Left forelimb (tissue), 1 donor: ENCODE measurements around the gene PGAM2.

Source experiments
- DNase-seq: peaks from one replicate; pipeline ENCODE4 v3.0.0-alpha.2; 2018; ENCODE audit warnings: low spot score

Gene PGAM2

GRCh38 chr7:44082541-44083207 lies 17.3 kb upstream of the PGAM2 start:
- peak; percentile 98 for DNase-seq

- DNase-seq: no peak
Measured at GRCh38 chr7:44081266-44081748, 15.9 kb upstream of the PGAM2 start.

DNA sequence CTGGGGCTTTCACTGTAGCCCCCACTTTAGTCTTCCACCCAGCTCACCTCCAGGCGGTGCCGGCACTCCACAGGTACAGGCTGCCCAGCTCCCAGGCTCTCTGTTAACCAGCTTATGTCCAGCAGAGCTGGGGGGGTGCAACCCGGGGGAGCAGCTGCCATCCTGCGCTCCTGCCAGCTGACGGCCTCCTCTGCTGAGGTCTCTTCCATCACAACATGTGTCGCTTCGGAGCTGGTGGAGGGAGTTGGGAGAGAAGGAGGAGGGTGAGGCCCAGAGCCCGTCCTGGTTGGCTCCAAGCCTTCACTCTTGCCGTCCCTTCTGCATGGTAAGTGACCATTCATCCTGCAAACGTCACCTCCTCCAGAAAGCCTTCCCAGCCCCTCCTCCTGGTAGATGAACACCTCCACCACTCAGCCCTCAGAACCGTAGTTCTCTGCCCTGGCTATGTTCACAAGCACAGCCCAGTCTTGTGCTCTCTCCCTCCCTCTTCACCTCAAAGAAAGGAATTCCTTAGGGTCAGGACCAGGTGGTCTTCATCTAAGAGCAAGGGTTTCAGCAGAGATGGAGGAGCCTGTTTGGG lies 15.4 kb upstream of the PGAM2 start:
- no peak for DNase-seq

DNA sequence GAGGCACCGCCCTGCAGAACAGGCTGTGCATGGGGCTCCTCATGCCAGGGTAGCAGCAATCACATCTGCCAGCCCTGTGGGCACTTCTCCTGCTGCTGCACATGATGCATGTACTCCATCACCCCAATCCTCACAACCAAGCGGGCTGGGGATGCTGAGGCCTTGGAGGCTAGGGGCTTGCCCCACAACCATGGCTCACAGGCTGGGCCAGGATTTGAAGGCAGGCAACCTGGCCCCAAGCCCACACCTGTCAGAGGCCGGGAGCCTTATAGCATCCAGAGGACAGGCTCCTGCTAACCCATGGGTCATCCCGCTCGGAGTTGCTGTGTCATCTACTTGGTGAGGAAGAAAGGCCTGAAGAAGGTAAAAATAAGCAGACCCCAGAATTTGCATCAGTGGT lies 14.8 kb upstream of the PGAM2 start:
- DNase-seq: no peak

GRCh38 chr7:44079331-44080021 lies 14.1 kb upstream of the PGAM2 start:
- DNase-seq: no peak

- no peak for DNase-seq
Measured at GRCh38 chr7:44078521-44078920, 13.2 kb upstream of the PGAM2 start.

DNA sequence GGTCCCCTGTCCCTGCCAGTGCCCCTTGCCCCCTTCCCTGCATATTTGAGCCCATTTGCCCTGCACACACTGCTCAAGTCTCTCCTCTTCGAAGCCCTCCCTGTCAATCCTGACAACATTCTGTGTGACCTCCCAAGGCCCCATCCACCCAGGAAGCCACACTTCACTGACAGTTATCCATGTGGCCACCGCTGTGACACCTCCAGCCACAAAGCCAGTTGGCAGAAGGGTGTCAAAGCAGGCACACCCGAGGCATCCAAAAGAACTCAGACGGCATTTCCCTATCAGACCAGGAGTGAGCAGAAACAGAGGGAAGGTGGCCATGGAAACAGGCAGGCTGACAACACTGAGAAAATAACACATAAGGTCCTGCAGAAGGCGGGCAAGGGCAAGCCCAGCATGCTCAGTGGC lies 12.3 kb upstream of the PGAM2 start:
- DNase-seq: no peak

GRCh38 chr7:44077061-44077460 lies 11.7 kb upstream of the PGAM2 start:
- no peak for DNase-seq

DNA sequence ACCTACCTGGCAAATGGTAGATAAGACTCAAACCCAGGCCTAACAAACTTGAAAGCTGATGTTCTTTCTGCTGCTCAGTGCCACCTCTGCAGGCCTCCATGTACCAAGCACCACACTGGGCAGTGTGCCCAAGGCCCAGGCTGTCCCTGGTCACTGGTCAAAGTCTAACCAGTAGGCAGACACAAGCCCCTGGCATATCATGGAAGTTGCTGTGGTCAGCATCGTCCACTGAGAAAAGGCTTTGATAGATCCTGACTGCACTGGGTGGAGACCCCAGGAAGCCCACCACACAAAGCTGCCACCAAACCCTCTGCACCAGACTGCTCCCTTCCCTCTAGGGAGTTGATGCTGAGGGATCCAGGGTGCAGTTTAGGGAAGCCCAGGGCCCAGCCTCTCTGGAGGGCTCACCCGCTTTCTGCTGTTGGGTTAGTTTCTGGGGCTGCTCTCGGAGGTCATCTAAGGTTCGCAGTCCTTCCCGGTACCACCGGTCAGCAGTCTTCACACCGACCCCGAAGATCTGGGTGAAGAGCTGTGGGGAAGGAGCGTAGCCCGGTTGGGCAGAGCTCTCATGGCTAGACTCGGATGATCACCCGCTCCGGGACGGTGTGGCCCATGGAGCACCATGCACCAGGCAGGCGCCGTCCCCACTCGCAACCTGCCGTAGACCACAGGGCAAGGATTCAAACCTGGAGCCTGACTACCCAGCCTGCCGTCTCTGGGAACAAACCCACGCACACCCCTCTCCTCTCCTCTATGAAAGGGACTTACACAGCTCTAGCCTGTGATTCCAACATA lies 10.9 kb upstream of the PGAM2 start:
- no peak for DNase-seq

DNA sequence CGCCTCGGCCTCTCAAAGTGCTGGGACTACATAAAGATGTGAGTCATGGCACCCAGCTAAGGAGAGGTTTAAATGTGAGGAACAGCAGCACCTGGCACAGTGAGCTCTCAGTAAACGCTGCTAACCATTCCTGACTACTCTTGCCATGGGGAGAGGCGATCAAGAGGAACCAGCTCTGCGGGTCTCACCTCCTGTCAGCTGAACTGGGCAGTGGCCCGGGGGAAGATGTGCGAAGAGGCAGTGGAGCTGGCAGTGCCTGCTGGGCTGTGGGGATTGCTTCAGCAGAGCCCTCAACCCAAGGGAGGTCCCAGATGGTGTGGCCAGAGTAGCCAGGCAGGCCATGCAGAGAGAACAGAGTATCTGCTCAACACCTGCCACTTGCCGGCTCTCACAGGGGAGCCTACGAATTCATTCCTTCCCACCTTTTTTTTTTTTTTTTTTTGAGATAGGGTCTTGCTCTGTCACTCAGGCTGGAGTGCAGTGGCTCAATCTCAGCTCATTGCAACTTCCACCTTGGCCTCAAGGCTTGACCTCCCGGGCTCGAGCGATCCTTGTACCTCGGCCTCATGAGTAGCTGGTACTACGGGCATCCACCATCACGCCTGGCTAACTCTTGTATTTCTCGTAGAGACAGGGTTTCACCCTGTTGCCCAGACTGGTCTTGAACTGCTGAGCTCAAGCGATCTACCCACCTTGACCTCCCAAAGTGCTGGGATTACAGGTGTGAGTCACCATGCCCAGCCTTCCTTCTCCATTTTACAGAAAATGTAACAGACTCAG lies 10.1 kb upstream of the PGAM2 start:
- DNase-seq: no peak

DNA sequence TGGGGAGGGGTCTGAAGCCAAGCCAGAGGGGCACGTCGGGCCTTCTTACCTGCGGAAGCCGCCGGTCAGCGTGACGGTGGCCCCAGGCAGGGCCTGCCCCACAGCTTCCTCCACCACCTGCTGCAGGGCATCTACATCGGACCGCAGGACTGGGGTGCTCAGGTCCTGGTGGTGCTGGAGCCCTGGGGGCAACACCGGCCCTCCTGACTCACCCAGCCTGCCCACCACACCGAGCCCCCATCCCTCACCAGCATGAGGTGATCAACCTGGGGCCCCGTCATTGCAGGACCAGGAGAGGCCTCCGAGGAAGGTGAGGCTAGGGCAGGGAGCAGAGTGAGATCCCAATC lies 9.0 kb upstream of the PGAM2 start:
- DNase-seq: no peak

DNA sequence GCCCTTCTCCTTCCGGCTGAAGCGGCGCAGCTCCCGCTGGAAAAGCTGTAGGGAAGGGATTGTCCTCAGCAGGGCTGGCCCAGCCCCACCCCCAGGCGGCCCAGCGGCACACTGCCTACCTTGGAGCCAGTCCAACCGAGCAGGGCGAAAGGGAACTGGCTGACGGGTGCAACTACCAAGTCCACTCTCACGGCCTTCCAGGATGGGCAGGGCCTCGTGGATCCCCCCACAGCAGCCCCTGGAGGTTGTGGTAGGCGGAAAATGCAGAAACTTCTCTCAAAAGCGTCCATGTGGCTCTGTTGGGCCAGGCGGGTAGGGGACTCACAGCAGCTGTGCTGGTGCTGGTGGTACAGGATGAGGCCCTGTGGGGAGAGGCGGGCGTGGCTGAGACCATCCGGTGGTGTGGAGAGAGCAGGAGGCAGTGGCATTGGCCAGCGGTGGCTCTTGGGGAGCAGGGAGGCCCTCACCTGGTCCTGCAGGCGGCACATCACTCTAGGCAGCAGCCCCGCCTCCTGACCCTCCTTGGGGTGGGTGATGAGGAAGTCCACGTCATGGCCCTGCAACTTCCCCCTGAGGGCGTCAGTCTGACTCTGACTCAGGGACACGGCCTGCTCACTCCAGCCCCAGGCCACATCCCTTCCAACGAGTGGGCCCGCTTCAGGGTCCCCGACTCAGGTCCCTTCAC lies 8.4 kb upstream of the PGAM2 start:
- DNase-seq: no peak

GRCh38 chr7:44072364-44073231 lies 7.2 kb upstream of the PGAM2 start:
- no peak for DNase-seq

- DNase-seq: no peak
Measured at GRCh38 chr7:44071726-44072363, 6.5 kb upstream of the PGAM2 start.

DNA sequence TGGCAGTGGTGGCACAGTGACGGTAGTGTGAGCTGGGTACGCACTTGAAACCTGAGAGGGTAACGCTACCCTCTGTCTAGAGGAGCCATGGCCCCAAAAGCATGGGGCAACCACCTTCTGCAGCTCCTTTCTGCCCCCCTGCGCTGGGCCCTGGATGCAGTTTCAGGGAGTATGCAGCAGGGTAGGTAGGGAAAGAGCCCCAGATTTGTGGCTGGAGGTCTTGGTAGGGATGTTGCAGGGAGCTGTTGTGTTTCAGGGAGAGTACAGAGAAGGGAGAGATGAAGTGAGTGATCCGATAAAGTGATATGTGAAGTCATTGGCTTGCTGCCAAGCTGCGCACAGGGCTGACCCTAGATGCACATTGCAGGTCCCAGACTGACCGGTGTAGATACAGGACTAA lies 2.7 kb upstream of the PGAM2 start:
- no peak for DNase-seq

GRCh38 chr7:44067064-44067951 lies 1.9 kb upstream of the PGAM2 start:
- no peak for DNase-seq

- DNase-seq: no peak
Measured at GRCh38 chr7:44066494-44067063, 1.2 kb upstream of the PGAM2 start.

GRCh38 chr7:44066111-44066460 lies 719 bp upstream of the PGAM2 start:
- no peak for DNase-seq
